GM10248 (cell line): ENCODE measurements around the gene SRRM3.
A peak's percentile ranks its signal among the peaks of the same experiment; 100 is the strongest.
"Not testable (repeated sequence)": the region's sequence is repeated elsewhere in the genome, so short reads cannot be mapped to it uniquely, and the experiment has no call there.

Experiments
- CTCF ChIA-PET: fragments of 300-600 bp; sonication (Branson Sonifier 250); formaldehyde crosslinking; extraction: SDS; loops from one replicate; lab custom pipeline; 2021; ENCODE audit warnings: antibody characterized with exemption; lab: Yijun Ruan, JAX
- POLR2A ChIA-PET: fragments of 350-650 bp; sonication (Branson Sonifier 250); formaldehyde crosslinking; extraction: SDS; loops from one replicate; lab custom pipeline; 2020; ENCODE audit warnings: antibody characterized with exemption; lab: Yijun Ruan, JAX
- DNase-seq: peaks from one replicate; pipeline ENCODE4 v3.0.0; 2012; ENCODE audit errors: extremely low spot score
- TF ChIP-seq, protein P1 (sequence below): IDR thresholded peaks from 2 replicates; pipeline ENCODE4 v1.5.1; 2012; ENCODE audit warnings: mild to moderate bottlenecking, low read depth; ENCODE audit errors: extremely low read depth, missing control alignments, control extremely low read depth

Gene SRRM3

DNA sequence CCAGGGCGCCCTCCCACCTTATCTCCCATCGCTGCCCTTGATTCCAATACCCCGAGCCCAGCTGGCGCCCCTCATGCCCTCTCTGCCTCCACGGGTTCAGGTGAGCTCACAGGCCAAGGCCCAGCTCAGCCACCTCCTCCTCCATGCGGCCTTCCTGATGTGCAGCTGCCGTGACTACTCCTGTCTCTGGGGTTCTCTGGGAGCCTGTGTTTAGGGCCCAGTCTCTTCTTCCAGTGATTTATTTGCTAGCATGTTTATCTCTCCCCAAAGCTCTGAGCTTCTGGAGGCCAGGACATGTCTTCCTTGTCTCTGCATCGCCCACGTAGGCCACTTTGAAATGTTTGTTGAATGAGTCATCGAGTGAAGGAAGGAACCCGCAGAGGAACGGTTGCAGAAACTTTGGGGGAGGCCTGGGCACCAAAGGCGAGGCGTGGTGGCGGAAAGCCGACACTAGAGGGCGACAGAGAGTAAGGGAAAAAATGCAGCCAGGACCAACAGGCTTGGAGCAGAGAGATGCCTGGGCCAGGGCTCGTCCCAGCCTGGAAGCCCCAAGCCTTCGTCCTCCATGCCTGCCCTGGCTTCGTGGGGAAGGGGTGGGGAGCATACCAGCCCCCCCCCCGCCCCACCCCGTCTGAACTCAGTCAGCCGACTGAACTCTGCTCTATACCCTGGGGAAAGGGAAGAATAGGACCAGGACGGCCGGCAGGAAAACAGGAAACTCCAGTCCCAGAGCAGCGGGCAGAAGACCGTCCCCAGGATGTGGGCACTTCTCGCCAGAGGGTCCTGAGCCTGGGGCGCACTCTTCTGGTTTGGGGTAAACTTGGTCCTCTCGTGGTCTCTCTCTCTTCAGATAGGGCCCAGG is 89.9 kb downstream of the SRRM3 start:
- peak; percentile 92 for DNase-seq
- ChIA-PET POLR2A (interaction anchor here (0.6 to 0.7 kb wide), 2 partner anchors 8 to 11 kb away, joined by 3 to 4 read pairs; no protein-coding TSS in a partner anchor), CTCF (interaction anchor here (0.6 to 19.3 kb wide), 24 partner anchors 8 to 1043 kb away, joined by 3 to 339 read pairs (median 4); partner anchors contain the start of gene HSPB1)
- TF ChIP-seq, protein P1, sequence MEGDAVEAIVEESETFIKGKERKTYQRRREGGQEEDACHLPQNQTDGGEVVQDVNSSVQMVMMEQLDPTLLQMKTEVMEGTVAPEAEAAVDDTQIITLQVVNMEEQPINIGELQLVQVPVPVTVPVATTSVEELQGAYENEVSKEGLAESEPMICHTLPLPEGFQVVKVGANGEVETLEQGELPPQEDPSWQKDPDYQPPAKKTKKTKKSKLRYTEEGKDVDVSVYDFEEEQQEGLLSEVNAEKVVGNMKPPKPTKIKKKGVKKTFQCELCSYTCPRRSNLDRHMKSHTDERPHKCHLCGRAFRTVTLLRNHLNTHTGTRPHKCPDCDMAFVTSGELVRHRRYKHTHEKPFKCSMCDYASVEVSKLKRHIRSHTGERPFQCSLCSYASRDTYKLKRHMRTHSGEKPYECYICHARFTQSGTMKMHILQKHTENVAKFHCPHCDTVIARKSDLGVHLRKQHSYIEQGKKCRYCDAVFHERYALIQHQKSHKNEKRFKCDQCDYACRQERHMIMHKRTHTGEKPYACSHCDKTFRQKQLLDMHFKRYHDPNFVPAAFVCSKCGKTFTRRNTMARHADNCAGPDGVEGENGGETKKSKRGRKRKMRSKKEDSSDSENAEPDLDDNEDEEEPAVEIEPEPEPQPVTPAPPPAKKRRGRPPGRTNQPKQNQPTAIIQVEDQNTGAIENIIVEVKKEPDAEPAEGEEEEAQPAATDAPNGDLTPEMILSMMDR, result peak; percentile 98

DNA sequence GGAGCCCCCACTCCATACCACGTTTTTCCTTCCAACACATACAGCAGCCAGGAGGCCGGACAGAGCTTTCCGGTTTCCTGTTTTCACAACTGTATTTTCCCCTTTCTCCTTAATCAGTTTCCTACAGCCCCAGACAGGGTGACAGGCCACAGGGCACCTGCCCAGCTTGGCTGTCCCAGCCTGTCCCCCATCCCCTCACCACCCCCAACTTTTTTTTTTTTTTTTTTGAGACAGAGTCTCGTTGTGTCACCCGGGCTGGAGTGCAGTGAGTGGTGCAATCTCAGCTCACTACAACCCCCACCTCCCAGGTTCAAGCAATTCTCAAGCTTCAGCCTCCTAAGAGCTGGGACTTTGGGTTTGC is 90.5 kb downstream of the SRRM3 start:
- ChIA-PET CTCF (interaction anchor here (0.6 to 19.3 kb wide), 12 partner anchors 10 to 1043 kb away, joined by 3 to 339 read pairs (median 4); partner anchors contain the start of gene HSPB1), POLR2A (interaction anchor here (0.6 to 0.7 kb wide), 3 partner anchors 8 to 27 kb away, joined by 3 to 7 read pairs (median 4); no protein-coding TSS in a partner anchor)
- TF ChIP-seq, protein P1, result no peak
- DNase-seq, result no peak

DNA sequence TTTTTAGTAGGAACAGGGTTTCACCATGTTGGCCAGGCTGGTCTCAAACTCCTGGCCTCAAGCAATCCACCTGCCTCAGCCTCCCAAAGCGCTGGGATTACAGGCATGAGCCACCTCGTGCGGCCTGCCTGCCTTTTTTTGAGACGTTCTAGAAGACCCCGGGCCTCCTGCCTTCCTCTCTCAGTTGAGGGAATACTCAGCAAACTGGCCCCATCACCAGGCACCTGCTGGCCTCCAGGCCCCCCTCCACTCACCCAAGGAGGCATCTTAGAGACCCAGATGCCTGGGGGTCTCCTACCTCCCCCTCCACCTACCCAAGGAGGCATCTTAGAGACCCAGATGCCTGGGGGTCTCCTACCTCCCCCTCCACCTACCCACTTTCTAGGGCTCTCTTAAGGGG is 91.2 kb downstream of the SRRM3 start:
- ChIA-PET CTCF (interaction anchor here (0.8 to 19.3 kb wide), 10 partner anchors 9 to 114 kb away, joined by 3 to 339 read pairs (median 4); partner anchors contain the start of gene HSPB1), POLR2A (interaction anchor here (0.6 to 1.7 kb wide), 3 partner anchors 10 to 27 kb away, joined by 4 to 7 read pairs (median 6); partner anchors contain the start of gene HSPB1)
- not testable (repeated sequence) for DNase-seq

DNA sequence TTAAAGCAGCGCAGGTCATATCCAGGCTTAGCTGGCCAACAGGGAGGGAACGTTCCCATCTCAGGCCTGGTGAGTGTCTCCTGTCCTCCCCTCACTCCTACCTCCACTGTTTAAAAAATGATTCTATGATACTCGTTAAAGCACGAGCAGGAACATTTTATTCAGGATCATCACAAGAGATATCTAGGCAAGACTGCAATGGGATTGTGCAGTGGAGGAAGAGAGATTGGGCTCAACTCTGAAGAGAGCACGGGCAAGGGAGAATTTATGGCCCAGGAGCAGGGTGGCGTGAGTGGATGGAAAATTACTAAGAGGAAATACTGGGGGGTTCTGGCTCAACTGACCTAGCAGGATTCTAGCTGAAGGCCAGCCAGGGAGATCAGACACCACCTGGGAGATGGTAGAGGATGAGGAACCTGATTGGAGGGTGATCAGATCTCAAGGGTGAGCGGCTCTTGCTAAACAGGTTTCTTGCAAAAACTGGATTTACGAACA is 91.8 kb downstream of the SRRM3 start:
- no peak for DNase-seq
- POLR2A ChIA-PET, result interaction anchor here (1.7 kb wide), 1 partner anchor 9 kb away, joined by 6 read pairs; the partner anchor contains the start of gene HSPB1

DNA sequence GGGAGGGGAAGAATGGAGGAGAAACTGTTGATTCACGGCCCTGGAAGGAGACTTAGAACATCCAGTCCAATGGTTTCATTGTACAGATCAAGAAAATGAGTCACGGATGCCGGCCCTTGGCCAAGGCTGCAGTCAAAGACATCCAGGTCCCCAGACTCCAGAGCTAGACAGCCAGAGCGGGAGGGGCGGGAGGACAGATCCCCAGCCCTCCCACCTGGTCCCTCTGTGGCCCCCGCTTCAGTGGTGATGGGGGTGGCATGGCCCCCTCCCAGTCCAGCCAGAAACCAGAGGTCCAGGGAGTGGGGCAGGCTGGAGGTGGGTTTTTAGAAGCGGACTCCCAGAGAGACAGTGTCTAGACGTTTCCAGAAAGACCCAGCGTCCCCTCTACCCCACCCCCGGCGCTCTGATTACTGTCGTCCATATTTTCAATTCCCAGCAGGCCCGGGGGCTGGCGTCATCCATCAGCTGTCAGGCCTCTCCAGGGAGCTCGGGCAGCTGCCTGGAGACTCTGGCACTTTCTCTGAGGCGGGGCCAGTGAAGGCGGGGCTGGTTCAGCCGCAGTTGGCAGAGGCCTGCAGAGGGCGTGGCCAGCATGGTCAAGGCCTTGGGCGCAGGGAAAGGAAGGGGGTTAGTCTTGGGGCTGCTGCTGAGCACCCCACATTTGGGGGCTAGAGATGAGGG is 92.8 kb downstream of the SRRM3 start:
- ChIA-PET POLR2A (interaction anchor here (1.7 kb wide), 1 partner anchor 8 kb away, joined by 6 read pairs; the partner anchor contains the start of gene HSPB1), CTCF (interaction anchor here (1.7 to 19.3 kb wide), 2 partner anchors 18 to 32 kb away, joined by 4 to 339 read pairs; no protein-coding TSS in a partner anchor)
- TF ChIP-seq, protein P1, result no peak

More for the DNA sequence above, 91.8 kb downstream of the SRRM3 start:
- TF ChIP-seq, protein P1, result no peak
- CTCF ChIA-PET, result interaction anchor here (1.0 to 19.3 kb wide), 4 partner anchors 8 to 31 kb away, joined by 4 to 339 read pairs (median 7); partner anchors contain the start of gene HSPB1

DNA sequence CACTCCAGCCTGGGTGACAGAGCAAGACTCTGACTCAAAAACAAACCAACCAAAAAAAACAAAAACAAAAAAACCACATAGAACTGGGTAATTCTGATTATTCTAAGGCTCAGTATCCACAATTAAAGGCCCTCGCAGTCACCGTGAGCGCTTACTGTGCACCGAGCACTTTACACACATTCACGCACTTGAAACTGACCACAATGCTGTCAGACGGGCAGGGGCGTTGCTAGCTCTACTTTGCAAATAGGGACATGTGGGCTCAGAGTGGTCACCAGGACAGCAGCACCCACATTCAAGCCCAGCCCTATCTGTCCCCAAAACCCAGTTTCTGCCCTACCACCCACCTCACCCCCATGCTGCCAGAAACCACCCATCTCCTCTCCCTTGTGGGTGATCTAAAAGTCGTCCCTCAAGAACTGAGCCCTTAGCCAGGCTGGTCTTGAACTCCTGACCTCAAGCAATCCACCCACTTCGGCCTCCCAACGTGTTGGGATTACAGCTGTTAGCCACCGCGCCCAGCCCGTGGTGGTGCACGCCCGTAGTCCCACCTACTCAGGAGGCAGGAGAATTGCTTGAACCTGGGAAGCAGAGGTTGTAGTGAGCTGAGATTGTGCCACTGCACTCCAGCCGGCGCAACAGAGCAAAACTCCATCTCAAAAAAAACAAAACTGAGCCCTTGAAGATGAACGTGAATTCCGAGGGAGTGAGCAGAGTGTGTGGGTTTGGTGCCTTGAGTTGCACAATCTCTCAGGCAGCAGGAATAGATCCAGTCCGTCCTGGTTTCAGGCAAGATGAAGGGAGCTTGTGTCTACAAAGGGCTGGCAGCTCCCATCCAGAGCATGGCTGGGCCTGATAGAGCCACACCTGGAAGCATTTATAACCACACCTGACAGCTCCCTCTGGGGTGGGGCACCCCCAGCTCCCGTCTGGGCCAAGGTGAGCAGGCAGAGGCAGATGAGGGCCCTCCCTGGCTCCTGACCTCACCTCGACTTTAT is 95.3 kb downstream of the SRRM3 start:
- TF ChIP-seq, protein P1, result no peak
- ChIA-PET POLR2A (no interaction called here), CTCF (interaction anchor here (19.3 kb wide), 1 partner anchor 16 kb away, joined by 339 read pairs; no protein-coding TSS in a partner anchor)
- DNase-seq, result no peak

More for the DNA sequence above, 92.8 kb downstream of the SRRM3 start:
- no peak for DNase-seq
